SKM-1 treated with dmso at 0.1 percent for 144 hours (cell line): ENCODE data around the gene CENATAC.
"Not testable (repeated sequence)": the region's sequence is repeated elsewhere in the genome, so short reads cannot be mapped to it uniquely, and the experiment has no call there.

Experiments
- DNase-seq: peaks from one replicate; lab custom pipeline; 2025; ENCODE audit not compliant: unreplicated experiment; lab: John Stamatoyannopoulos, UW

CENATAC gene

DNA sequence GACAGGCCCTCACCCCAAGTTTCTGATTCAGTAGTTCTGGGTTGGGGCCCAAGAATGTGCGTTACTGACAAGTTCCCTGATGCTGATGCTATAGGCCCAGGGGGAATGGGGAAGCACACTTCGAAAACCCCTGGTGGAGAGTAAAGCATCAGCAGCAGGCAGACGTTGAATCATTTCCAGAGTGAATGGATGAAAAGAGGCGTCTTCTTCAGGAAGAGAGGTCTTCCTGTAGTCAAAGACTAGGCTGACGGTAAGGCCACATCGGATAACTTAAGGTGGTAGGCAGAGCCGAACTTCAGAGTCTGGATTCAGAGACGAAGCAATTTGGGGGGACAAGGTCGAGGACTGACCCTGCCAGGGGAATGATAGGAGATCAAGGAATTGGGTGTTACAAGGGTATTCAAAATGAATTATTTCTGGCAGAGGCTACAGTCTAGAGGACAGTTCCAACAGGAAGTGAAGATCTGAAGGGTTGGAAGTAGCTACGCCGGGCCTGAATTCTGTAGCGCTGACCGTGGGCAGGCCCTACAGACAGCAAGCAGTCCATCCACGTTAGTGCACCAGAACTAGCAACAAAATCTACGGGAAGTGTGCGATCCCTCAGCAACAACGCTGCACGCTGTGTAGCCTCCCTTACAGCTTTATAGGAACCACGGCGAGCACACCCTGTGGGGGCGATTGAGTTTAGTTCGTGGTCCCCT, 862 bp upstream of the CENATAC start:
- DNase-seq, result peak; percentile 21

DNA sequence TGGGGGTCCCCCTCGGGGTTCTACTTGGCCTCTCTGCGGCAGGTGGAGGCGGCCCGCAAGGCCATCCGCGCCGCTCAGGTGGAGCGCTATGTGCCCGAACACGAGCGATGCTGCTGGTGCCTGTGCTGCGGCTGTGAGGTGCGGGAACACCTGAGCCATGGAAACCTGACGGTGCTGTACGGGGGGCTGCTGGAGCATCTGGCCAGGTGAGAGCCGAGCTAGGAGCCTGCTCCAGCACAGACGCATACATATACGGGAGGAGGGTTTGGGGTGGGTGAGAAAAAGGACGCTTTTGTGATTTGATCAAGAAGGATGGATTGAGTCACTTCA, 415 bp downstream of the CENATAC start:
- DNase-seq, result no peak

DNA sequence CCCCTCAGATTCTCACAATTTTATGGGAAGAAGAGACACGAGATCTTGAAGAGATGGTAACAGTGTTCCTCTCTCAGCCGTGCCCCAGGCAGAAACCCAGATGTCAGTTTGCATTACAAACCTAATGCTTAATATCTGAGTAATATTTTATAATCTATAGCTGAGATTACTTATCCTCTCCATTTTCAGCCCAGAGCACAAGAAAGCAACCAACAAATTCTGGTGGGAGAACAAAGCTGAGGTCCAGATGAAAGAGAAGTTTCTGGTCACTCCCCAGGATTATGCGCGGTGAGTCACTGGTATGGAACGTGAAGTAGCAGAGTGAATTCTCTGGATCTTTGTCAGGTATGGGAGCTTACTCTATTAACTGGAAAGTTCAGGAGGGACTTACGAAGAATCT, 884 bp downstream of the CENATAC start:
- no peak for DNase-seq

DNA sequence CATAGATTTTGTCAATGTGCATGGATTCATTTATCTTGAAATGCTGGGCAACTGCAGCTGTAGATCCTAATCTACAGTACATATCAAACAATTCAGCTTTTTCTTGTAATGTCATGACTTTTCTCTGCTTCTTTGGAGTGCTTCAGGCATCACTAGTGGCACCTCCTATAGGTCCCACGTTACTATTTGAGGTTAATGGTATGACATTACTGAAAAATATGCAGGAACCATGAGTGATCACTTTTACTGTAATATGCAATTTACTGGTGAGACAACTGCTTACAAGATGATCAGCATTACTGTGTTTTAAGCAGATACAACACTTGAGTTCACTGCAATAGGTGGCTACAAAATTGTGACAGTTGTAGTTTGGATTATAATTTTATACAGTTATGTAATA, 3.0 kb downstream of the CENATAC start:
- DNase-seq, result no peak

DNA sequence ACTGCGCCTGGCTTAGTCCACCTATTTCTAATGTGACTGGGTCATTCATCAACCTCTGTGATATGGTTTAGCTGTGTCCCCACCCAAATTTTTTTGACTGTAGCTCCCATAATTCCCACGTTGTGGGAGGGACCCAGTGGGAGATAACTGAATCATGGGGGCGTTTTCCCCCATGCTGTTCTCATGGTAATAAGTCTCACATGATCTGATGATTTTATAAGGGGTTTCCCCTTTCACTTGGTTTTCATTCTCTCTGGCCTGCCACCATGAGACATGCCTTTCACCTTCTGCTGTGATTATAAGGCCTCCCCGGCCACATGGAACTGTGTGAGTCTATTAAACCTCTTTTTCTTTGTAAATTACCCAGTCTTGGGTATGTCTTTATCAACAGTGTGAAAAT, 8.7 kb downstream of the CENATAC start:
- DNase-seq, result no peak

DNA sequence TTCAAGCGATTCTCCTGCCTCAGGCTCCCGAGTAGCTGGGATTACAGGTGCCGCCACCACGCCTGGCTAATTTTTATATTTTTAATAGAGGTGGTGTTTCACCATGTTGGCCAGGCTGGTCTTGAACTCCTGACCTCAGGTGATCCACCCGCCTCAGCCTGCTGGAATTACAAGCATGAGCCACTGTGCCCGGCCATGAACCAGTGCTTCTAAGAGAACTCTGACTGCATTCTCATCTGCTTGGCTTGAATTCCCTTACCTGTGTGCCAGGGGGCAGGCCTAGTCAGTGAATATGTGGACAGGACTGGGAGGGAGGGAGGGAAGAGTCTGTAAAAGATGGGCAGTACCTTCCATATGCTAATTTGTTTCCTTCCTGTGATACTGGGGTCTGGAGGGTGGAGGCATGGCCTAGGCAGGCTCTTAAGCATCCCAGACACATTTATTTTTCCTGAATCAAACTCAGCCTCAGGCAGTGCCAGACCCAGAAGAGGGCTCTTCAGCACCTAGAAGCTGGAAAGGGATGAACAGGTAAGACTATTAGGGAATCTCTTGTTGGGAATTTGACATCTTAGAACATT, 13.6 kb downstream of the CENATAC start:
- no peak for DNase-seq

DNA sequence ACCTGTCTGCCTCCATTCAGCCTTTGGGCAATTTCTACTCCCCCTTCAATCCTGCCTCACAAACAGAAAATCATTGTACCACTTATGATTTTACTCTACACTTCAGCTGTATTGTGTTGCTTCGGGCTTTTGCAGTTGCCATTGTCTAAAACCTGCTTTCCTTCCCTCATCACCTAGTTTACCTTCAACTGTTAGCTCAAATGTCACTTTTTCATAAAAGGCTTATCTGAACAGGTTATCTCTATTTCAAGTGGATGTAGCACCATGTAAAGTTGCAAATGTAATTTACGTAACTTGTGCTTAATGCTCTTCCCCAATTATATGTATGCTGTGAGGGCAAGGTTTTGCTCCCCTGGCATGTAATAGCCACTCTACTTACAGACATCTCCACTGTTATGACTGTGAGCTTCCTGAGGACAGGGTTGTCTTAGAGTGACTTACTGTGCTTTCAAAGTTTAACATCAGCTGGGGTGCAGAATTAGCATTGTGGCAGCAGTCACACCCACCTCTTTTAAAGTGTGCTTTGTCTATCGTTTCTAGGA, 14.8 kb downstream of the CENATAC start:
- no peak for DNase-seq

DNA sequence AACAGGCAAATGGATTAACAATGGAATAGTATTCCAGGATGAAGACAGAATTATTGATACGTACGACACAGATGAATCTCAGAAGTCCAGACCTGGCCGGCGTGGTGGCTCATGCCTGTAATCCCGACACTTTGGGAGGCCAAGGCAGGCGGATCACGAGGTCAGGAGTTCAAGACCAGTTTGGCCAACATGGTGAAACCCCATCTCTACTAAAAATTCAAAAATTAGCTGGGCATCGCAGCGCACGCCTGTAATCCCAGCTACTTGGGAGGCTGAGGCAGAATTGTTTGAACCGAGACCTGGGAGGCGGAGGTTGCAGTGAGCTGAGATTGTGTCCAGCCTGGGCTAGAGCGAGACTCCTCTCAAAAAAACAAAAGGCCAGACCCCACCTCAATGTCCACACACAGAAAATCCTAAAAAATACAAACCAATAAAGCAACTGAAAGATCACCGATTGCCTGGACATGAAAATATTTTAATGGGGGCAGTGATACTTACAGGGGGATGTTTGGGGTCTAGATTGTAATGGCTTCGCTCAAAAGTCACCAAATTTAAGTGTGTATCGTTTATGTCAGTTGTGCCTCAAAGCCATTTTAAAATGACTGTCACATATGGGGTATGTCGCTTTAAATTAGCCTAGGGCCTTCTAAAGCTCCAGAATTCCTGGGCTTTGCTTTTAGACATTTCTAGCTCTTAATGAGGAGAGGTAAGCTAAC, 16.4 kb downstream of the CENATAC start:
- no peak for DNase-seq

DNA sequence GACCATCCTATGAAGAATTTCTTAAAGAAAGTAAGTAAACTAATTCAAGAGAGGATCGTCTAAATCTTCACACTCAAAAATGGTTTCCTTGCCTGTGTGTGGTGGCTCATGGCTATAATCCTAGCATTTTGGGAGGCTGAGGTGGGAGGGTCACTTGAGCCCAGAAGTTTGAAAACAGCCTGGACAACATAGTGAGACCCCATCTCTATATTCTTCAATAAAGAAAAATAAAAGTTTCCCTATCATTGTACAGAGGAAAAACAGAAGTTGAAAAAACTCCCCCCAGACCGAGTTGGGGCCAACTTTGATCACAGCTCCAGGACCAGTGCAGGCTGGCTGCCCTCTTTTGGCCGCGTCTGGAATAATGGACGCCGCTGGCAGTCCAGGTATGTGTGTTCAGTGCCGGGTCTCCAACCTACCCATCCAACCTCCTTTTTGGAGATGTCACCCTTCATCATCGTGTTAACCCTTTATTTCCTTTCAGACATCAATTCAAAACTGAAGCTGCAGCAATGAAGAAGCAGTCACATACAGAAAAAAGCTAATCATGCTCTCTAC, 17.2 kb downstream of the CENATAC start:
- no peak for DNase-seq

DNA sequence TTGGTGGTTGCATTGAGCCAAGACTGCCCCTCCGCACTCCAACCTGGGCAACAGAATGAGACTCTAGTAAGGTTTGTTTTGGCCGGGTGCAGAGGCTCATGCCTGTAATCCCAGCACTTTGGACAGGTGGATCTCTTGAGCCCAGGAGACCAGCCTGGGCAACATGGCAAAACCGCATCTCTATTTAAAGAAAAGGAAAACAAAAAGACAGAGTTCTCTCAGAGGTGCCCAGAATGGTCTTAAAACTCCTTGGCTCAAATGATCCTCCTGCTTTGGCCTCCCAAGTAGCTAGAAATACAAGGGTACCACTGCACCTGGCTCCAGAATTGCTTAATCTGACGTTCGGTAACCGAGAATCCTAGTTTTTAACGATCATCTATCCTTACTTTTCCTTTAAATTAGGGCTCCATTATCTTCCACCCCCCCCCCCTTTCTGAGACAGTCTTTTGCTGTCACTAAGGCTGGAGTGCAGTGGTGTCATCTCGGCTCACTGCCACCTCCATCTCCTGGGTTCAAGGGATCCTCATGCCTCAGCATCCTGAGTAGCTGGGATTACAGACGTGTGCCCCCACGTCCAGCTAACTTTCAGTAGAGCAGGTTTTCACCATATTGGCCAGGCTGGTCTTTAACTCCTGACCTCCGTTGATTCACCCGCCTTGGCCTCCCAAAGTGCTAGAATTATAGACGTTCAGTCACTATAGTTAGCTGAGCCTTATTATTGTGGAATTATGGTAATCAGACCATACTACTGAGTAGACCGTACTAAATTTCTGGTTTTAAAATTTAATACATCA, 18.5 kb downstream of the CENATAC start:
- no peak for DNase-seq

DNA sequence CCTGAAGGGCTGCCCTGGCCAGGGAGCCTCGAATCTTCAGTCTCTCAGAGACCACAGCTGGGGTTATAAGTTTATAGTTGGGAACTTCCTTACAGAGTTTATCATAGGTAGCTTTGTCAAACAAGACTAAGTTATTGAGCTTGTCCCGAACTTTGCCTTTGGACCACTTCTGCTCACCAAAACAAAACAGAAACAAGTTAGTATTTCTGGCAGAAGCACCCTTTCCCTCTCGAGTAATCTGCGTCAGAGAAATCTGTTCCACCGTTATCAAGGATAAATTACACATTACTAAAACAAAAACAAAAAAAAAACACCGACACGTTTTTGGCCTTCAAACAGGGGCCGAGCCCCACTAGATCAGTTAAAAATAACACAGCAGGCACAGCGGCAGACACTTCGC, 19.4 kb downstream of the CENATAC start:
- DNase-seq, result not testable (repeated sequence)

DNA sequence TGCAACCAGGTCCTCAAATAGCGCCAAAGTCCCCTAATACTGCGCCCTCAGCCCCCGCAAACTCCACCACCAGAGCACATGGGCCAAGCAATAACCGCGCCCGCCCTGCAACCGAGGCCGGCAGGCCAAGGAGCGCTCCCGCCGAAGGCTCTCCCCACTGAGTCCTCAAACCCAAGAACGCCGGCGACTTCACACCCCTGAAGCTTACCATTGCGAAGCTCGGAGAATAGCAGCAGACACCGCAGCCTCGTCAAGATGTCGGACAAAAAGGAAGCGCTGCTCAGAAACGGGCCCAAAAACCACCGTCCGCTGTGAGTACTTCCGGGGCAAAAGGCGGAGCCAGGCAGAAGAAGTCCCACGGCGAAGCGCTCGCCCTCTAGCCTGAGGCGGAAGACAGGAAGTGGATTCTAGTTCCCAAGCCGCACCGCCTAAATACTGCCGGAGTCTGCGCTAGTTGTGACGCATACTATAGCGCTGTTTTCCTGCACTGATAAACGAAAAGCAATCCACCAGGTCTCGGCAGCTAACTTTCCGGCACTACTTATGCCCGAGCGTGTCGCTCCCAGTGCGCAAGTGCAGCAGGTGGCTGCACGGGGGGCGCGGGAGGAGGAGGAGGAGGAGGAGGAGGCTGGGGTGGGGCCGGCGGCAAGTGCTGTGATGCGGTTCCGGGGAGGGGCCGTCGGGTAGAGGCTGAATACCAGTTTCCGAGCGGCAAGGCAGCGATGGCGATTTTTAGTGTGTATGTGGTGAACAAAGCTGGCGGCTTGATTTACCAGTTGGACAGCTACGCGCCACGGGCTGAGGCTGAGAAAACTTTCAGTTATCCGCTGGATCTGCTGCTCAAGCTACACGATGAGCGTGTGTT, 20.4 kb downstream of the CENATAC start, which contains the start of the genes RPS25 and TRAPPC4:
RPS25 (minus strand) TSS at position 270 of the 865 bp plus-strand sequence; CDS start at position 211, 59 bp downstream.
TRAPPC4 (plus strand) TSS at position 693 of the 865 bp plus-strand sequence; CDS start at position 723, 30 bp downstream.
- peak; percentile 96 for DNase-seq

DNA sequence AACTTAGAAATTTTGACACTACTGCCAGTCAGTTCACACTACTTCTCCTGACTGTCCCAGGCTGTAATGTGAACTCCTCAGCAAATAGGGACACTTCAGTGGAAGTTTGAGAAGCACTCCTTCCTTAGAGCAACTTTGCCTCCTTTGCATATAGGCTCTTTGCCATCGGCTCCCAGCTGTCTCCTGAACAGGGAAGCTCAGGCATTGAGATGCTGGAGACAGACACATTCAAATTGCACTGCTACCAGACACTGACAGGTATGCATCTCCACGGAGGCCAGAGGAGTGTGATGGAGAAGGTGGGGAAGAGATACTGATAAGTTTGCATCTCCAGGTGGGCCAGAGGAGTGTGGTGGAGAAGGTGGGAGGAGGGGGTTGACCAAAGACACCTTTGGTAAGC, 22.1 kb downstream of the CENATAC start:
- no peak for DNase-seq

DNA sequence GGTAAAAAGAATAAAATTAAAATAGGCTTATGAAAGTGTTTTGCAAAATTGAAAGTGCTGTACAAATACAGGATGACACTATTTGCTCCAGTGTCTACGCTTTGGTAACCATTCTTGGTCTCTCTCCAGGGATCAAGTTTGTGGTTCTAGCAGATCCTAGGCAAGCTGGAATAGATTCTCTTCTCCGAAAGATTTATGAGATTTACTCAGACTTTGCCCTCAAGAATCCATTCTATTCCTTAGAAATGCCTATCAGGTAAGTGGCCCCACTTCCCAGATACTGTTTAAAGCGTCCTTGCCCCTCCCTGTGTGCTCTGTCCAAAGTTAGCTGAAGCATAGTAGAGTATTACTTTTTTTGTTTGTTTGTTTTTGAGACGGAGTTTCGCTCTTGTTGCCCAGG, 23.7 kb downstream of the CENATAC start:
- no peak for DNase-seq

DNA sequence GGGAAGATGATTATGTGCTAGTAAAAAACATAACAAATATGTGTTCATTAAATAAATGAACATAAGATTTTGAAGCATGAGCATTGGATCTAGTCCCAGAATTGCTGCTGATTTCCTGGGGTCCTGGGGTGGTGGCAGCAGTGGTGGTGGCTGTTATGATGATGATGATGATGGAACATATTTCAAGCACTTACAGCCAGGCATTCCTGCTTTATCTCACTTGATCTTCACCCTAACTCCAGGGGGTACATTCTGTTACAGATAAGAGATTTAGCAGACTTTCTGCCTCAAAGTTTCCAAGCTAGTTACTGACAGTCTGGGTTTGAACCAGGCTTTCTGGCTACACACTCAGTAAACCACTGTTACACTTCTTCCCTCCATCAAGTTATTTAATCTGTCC, 25.8 kb downstream of the CENATAC start:
- DNase-seq, result no peak

DNA sequence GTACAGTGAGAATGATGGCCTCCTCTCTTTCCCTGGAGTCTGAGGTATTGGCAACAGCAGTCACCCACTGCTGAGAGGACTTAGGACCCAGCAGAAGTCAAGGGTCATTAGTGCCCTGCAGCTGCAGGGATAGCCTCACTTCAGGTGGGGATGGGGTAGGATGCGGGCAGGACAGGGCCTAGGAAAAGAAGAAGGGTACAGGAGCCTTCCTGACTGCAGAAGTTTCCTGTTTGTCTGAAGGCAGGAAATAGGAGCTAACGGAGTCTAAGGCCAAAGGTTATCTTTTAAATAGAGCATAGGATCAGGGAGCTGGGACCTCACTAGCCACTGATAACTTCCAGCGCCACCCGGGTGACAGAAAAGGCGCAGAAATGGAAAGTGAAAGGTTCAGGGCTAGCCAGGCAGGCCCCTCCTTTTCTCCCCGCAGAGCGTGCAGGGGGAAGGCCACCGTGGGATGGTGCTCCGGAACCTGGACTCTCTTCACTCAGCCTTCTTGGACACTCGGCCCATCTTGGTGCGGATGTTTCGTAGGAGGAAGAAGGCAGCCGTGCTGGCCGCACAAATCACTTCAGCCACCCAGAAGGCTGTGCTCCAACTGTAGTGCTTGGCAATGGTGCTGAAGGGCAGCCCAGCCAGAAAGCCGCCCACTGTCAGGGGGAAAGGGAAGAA, 26.6 kb downstream of the CENATAC start:
- no peak for DNase-seq

DNA sequence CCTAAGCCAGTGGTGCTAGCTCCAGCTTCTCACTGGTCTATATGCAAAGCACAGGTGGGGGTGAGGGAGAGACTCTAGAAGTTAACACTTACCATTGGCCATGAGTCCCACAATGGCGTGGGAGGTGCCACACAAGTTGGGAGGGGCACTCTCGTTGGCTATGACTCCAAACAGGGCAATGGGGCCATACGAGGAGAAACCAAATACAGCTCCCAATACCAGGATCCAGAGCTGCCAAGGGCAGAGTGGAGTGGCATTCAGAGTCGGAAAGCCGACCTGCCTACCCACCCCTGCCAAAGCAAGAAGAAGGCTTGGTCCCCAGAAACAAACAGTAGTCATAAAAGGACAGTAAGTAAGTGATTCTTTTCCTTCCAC, 27.1 kb downstream of the CENATAC start:
- no peak for DNase-seq

DNA sequence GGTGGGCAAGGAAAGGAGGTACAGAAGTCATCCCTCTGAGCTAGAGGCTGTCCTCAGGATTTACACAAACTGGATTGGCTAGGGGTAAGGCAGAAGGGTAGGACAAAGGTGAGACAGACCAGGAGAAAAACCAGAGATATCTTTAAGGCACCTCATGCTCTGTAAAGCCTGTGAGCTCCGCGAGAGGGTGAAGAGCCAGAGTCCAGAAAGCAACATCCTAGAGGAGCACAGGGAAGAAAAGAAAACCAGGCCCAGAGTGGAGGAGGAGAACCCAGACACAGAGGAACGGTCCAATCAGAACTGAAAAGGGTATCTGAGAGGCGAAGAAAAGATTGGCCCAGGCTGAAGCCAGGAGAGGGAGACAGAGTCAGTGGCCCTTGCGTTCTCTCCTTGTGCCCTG, 27.6 kb downstream of the CENATAC start:
- no peak for DNase-seq

DNA sequence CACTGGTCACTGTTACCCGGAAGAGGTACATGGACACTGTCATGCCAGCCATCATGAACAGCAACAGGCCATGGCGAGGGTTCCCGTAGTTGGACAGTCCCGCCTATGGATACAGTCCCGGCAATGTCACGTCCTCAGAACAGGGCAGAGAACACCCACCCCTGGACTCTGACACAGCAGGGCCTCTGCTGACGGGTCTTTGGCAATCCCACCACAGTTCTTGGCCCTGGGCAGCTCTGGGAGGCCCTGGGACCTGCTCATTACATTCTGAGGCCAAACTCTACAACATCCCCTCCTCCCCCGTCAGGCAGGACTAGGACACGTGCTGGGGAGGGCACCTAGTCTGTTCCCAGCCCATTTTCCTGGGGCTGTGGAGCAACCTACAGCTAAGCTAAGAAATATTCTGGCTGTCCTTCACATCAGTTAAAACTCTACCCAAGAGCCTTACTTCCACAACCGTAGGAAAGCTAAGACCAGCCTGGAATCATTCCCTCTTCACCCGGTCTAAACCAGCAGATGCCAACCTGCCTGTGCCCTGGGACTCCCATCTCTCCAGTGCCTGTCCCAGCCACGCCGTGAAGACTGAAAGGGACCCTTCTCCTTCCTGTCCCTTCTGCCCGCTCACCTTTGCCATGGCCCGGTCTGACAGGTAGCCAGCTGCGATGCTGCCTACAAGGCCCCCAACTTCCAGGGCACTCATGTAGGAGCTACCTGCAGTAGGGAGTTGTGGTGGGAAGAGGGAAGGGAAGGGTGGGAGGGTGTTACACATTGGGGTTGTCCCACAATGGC, 28.2 kb downstream of the CENATAC start:
- DNase-seq, result no peak
